Neuronal stem cell (in vitro differentiated cells): Measurements from ENCODE around the gene C4orf50.
"Not testable (repeated sequence)": the region's sequence is repeated elsewhere in the genome, so short reads cannot be mapped to it uniquely, and the experiment has no call there.

Source experiments
- DNase-seq: peaks from one replicate; pipeline ENCODE4 v3.0.0-alpha.2; 2013; ENCODE audit warnings: low spot score
- H2AFZ ChIP-seq: one replicate; pipeline ENCODE4 v1.6.1; 2013; ENCODE audit warnings: mild to moderate bottlenecking, low read length, inconsistent platforms
- H2AK5ac ChIP-seq: 2 replicates; pipeline ENCODE4 v1.6.1; 2013; ENCODE audit warnings: low read depth, mild to moderate bottlenecking, inconsistent platforms, low read length, moderate library complexity, mixed read lengths
- H2BK120ac ChIP-seq: 2 replicates; pipeline ENCODE4 v1.6.1; 2013; ENCODE audit warnings: low read depth, mild to moderate bottlenecking, inconsistent platforms, low read length, moderate library complexity, mixed read lengths
- H2BK12ac ChIP-seq: one replicate; pipeline ENCODE4 v1.6.1; 2013; ENCODE audit warnings: low read length, inconsistent platforms
- H2BK15ac ChIP-seq: 2 replicates; pipeline ENCODE4 v1.6.1; 2013; ENCODE audit warnings: mild to moderate bottlenecking, low read length, inconsistent platforms, mixed read lengths
- H2BK5ac ChIP-seq: one replicate; pipeline ENCODE4 v1.6.1; 2013; ENCODE audit warnings: inconsistent platforms, mild to moderate bottlenecking, low read length, moderate library complexity
- H3K14ac ChIP-seq: one replicate; pipeline ENCODE4 v1.6.1; 2013; ENCODE audit warnings: low read length, inconsistent platforms
- H3K18ac ChIP-seq: 2 replicates; pipeline ENCODE4 v1.6.1; 2013; ENCODE audit warnings: low read length, inconsistent platforms
- H3K23ac ChIP-seq: 2 replicates; pipeline ENCODE4 v1.6.1; 2013; ENCODE audit warnings: low read depth, mild to moderate bottlenecking, mixed read lengths, low read length, inconsistent platforms; ENCODE audit not compliant: poor library complexity
- H3K27ac ChIP-seq: replicated peaks from 3 replicates; pipeline ENCODE4 v1.5.1; 2013; ENCODE audit warnings: low read length, inconsistent platforms
- H3K27me3 ChIP-seq, 3 experiments: 2 replicates each; pipeline ENCODE4 v1.6.1; 2013; ENCODE audit warnings: low read length in 3 of 3, mild to moderate bottlenecking in 2 of 3, inconsistent platforms in 1 of 3, low read depth in 1 of 3, mixed read lengths in 1 of 3, moderate library complexity in 1 of 3; ENCODE audit not compliant: control insufficient read depth in 3 of 3, insufficient read depth in 3 of 3
- H3K36me3 ChIP-seq, 2 donors: replicated peaks in 1 of 2; 2 replicates each; pipeline ENCODE4 v1.6.1; 2013; ENCODE audit warnings: low read length in 2 of 2; ENCODE audit not compliant: control insufficient read depth in 2 of 2, insufficient read depth in 2 of 2
- H3K4ac ChIP-seq: 2 replicates; pipeline ENCODE4 v1.6.1; 2013; ENCODE audit warnings: inconsistent platforms, mild to moderate bottlenecking, low read length, moderate library complexity
- H3K4me1 ChIP-seq, 2 donors: 1 replicate in 1 of 2; 2 replicates in 1 of 2; pipeline ENCODE4 v1.6.1; 2013; ENCODE audit warnings: low read length in 2 of 2, low read depth in 1 of 2; ENCODE audit not compliant: control insufficient read depth in 2 of 2, insufficient read depth in 1 of 2
- H3K4me2 ChIP-seq: one replicate; pipeline ENCODE4 v1.6.1; 2013; ENCODE audit warnings: mild to moderate bottlenecking, low read length, inconsistent platforms; ENCODE audit not compliant: insufficient read depth, poor library complexity, severe bottlenecking
- H3K4me3 ChIP-seq, 2 donors: 2 replicates each; pipeline ENCODE4 v1.5.1; 2013; ENCODE audit warnings: low read length in 2 of 2, mild to moderate bottlenecking in 2 of 2, inconsistent platforms in 1 of 2, moderate library complexity in 1 of 2
- H3K79me1 ChIP-seq: one replicate; pipeline ENCODE4 v1.6.1; 2013; ENCODE audit warnings: low read depth, mild to moderate bottlenecking, inconsistent platforms, low read length, moderate library complexity
- H3K9ac ChIP-seq: one replicate; pipeline ENCODE4 v1.6.1; 2013; ENCODE audit warnings: mild to moderate bottlenecking, low read depth, low read length, inconsistent platforms; ENCODE audit not compliant: poor library complexity
- H3K9me3 ChIP-seq, 2 donors: replicated peaks in 1 of 2; 2 replicates each; pipeline versions ENCODE3 to v1.6.1; 2013; ENCODE audit warnings: low read length in 2 of 2, mild to moderate bottlenecking in 2 of 2, inconsistent platforms in 1 of 2, low read depth in 1 of 2, mixed read lengths in 1 of 2, moderate library complexity in 1 of 2; ENCODE audit not compliant: control insufficient read depth in 2 of 2, insufficient read depth in 1 of 2
- H4K8ac ChIP-seq: one replicate; pipeline ENCODE4 v1.6.1; 2013; ENCODE audit warnings: low read depth, mild to moderate bottlenecking, inconsistent platforms, low read length, moderate library complexity
- H4K91ac ChIP-seq: one replicate; pipeline ENCODE4 v1.6.1; 2013; ENCODE audit warnings: low read length, low read depth, mild to moderate bottlenecking, inconsistent platforms; ENCODE audit not compliant: poor library complexity
- WGBS, 2 donors: extraction: QIAGEN DNeasy Blood & Tissue Kit; methylation state at CpG; one replicate each; pipeline ENCODE4 v1.1.7; 2013; ENCODE audit warnings: missing lambda C conversion rate in 2 of 2, mixed read lengths in 1 of 2; ENCODE audit not compliant: insufficient read length in 2 of 2, insufficient replicate concordance in 1 of 2; ENCODE audit errors: extremely low coverage in 2 of 2; 5-methylcytosine and 5-hydroxymethylcytosine counted together

C4orf50 gene

GRCh38 chr4:6003485-6003884, 14.7 kb downstream of the C4orf50 start:
- not testable (repeated sequence) for H2BK5ac ChIP-seq, H2AFZ ChIP-seq, H4K91ac ChIP-seq, H3K9ac ChIP-seq, H2BK120ac ChIP-seq, H3K27ac ChIP-seq, H2BK12ac ChIP-seq, H3K4ac ChIP-seq, H3K9me3 ChIP-seq, H3K4me2 ChIP-seq, H3K36me3 ChIP-seq, H3K79me1 ChIP-seq, DNase-seq, H2BK15ac ChIP-seq, H3K18ac ChIP-seq, H3K14ac ChIP-seq, H4K8ac ChIP-seq, H3K23ac ChIP-seq, H3K4me3 ChIP-seq, H2AK5ac ChIP-seq, H3K4me1 ChIP-seq
- H3K27me3 ChIP-seq: peaks cover 0 to 17% (median 16%) of the 10 kb centered on the region in 3 experiments
- 100% methylated on average over 1 of the region's 1 CpG; no CpG with 5 or more reads in 1 of the 2 donors for WGBS, 2 donors

DNA sequence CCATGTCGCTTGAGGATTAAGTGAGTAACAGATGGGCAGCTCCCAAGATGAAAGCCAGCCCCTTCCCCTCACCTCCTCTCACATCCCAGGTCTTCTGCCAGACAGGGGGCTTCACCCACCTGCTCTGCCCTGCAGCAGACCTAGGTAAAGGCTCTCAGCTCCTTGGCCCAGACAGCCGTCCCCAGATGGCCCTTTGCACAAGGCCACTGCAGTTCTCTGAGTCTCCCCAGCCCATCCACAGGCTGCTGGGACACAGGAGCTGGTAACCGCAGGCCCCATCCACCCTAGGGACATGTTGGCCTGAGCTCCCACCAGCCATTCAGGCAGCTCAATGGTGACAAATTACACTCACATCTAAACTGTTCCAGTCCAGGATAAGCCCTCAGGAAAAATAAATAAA, 15.3 kb downstream of the C4orf50 start:
- no peak overlapping the region for H3K4me3 ChIP-seq
- no peaks in the 10 kb centered on the region for H3K36me3 ChIP-seq
- H3K27me3 ChIP-seq: peaks cover 0 to 12% (median 11%) of the 10 kb centered on the region in 3 experiments
- no peak overlapping the region for H2AK5ac ChIP-seq
- H3K4me1 ChIP-seq: peaks cover 0 to 2% of the 10 kb centered on the region in 2 donors
- H2BK12ac ChIP-seq: no peak overlapping the region
- peak overlapping the region; percentile 14 for H3K14ac ChIP-seq
- H2BK5ac ChIP-seq: no peak overlapping the region
- peaks cover 0 to 5% of the 10 kb centered on the region in 2 donors for H3K9me3 ChIP-seq
- no peak overlapping the region for H2BK15ac ChIP-seq
- DNase-seq: no peak
- H3K9ac ChIP-seq: no peak overlapping the region
- H3K79me1 ChIP-seq: no peaks in the 10 kb centered on the region
- WGBS, 2 donors: no CpG with 5 or more reads among the region's 3 CpGs
- no peak overlapping the region for H3K23ac ChIP-seq
- H3K27ac ChIP-seq: no peak overlapping the region
- no peak overlapping the region for H3K18ac ChIP-seq
- H2AFZ ChIP-seq: no peak overlapping the region
- H2BK120ac ChIP-seq: no peak overlapping the region
- no peak overlapping the region for H4K91ac ChIP-seq
- no peak overlapping the region for H3K4ac ChIP-seq
- no peak overlapping the region for H3K4me2 ChIP-seq
- no peak overlapping the region for H4K8ac ChIP-seq

DNA sequence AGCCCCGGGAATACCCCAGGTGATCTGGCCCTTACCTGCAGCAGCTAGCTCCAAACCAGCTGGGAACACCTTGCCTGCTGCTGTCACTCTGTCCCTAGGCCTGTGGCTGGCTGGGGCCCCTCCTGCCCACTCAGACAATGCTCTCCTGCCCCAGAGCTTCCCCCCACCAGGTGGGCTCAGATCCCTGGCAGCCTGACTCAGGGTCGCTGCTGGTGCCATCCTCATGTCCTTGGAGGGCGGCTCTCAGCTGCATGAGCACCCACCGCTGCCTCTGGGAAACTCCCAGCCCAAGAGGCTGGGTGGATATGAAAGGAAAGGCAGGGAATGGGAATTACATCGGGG, 15.8 kb downstream of the C4orf50 start:
- Histone ChIP-seq H3K4ac (no peak overlapping the region), H3K27ac (no peak overlapping the region), H3K4me1 (peaks cover 0 to 2% of the 10 kb centered on the region in 2 donors), H2BK5ac (no peak overlapping the region), H2BK12ac (no peak overlapping the region), H3K9ac (no peak overlapping the region), H4K91ac (no peak overlapping the region), H3K79me1 (no peaks in the 10 kb centered on the region), H3K4me2 (no peak overlapping the region), H3K27me3 (peaks cover 0 to 9% (median 8%) of the 10 kb centered on the region in 3 experiments), H2AK5ac (no peak overlapping the region), H3K9me3 (peaks cover 0 to 5% of the 10 kb centered on the region in 2 donors), H3K36me3 (no peaks in the 10 kb centered on the region), H3K23ac (no peak overlapping the region), H4K8ac (no peak overlapping the region), H2BK15ac (no peak overlapping the region), H2BK120ac (no peak overlapping the region), H3K14ac (peak overlapping the region; percentile 25), H2AFZ (no peak overlapping the region), H3K18ac (no peak overlapping the region), H3K4me3 (no peak overlapping the region)
- DNase-seq: no peak
- no CpG with 5 or more reads among the region's 5 CpGs for whole genome bisulfite sequencing, 2 donors

GRCh38 chr4:6001680-6002491, 16.3 kb downstream of the C4orf50 start:
- no peak overlapping the region for H3K4me2 ChIP-seq
- no peak overlapping the region for H2BK120ac ChIP-seq
- H2BK15ac ChIP-seq: no peak overlapping the region
- no peak overlapping the region for H2BK12ac ChIP-seq
- peaks cover 0 to 5% (median 4%) of the 10 kb centered on the region in 3 experiments for H3K27me3 ChIP-seq
- no peak overlapping the region for H3K23ac ChIP-seq
- H2AK5ac ChIP-seq: no peak overlapping the region
- H3K4me1 ChIP-seq: peaks cover 0 to 2% of the 10 kb centered on the region in 2 donors
- WGBS, 2 donors: no CpG with 5 or more reads among the region's 6 CpGs
- no peak overlapping the region for H3K27ac ChIP-seq
- H2AFZ ChIP-seq: no peak overlapping the region
- H3K14ac ChIP-seq: no peak overlapping the region
- H3K79me1 ChIP-seq: no peaks in the 10 kb centered on the region
- H3K36me3 ChIP-seq: no peaks in the 10 kb centered on the region
- H2BK5ac ChIP-seq: no peak overlapping the region
- no peak overlapping the region for H3K4ac ChIP-seq
- no peak overlapping the region for H4K8ac ChIP-seq
- H4K91ac ChIP-seq: no peak overlapping the region
- H3K4me3 ChIP-seq: no peak overlapping the region
- H3K9ac ChIP-seq: no peak overlapping the region
- no peak for DNase-seq
- no peak overlapping the region for H3K18ac ChIP-seq
- peaks cover 0 to 3% of the 10 kb centered on the region in 2 donors for H3K9me3 ChIP-seq
